Stimulated activated CD4-positive, alpha-beta T cell treated with anti-CD3 and anti-CD28 coated beads, Interleukin-1b, Interleukin-23, amount 100 ng/mL, for 24 hours (primary cell): Measurements from ENCODE around the gene SLC16A8.

Experiments
- DNase-seq, 4 experiments: peaks; one replicate each; pipeline ENCODE4 v3.0.0-alpha.2; 2020; ENCODE audit warnings: low read depth in 4 of 4, low spot score in 1 of 4

SLC16A8 gene

DNA sequence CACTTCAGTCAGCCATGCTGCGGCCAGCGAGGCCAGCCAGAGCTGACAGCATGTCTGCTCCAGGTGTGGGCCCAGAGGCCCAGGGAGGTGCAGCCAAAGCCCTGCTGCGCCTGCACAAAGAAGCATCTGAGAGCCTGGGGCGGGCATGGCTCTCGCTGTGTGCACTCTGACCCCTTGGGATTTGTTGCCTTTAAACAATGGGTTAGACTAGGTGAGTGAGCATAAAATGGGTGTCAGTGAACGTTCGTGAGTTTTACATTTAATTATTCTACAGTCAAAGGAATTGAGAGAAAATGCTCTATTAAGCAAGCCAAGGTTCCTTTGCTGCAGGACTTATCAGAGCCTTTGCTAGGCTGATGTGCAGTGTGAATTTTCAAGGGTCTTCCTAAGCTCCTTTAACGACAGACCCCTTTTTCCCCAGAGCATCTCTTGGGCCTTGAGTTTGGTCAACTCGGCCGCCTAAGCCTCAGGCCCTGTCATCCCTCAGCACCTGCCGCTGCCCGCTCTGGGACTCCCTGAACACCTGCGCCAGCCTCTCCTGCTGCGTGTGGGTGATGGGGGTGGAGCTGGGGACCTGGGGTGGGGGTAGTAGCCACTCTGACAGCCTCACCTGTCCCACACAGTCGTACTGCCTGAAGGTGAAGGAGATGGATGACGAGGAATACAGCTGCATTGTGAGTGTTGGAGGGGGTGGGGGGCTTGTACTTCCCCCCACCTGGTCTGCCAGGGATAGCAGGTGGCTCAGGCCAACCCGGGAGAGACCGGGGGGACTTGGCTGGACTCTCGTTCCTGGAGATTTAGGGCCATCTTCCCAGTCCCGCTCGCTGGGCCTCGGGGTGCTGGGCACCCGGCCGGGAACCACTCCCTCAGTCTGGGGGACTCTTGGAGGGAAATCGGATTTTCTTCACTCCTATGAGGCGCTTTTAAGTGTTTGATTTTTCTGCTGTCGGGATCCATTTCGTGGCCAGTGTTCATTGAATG, 10.5 kb downstream of the SLC16A8 start:
- DNase-seq, result no peak

DNA sequence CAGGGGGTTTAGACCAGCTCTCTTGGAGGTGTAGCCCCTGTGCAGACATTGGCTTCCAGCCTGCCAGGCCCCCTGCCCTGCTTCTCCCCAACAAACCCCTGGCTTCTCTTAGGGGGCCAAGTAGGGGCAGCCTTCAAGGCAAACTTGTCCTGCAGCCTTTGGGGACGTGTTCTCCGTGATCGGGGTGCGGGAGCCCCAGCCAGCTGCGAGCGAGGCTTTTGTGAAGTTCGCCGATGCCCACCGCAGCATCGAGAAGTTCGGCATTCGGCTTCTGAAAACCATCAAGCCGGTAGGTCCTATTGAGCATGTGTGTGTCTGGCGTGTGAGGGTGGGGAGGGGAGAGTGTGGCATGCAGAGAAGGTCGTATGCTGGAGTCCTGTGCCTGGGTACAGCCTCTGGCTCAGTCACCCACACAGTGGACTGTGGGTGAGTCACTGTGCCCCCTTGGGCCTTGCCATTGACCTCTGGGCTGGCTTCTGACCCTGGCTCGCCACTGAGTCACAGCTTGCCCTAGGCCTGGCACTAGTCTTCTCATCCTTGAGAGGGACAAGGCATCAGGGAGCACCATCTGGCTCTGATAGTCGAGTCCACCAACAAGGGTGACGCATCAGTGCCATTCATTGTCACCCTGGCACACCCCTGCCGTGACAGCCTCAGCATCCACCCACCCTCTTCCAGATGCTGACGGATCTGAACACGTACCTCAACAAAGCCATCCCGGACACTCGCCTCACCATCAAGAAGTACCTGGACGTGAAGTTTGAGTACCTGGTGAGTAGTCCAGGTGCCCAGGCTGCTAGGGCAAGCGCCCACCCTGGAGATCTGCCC, 11.4 kb downstream of the SLC16A8 start:
- no peak for DNase-seq

DNA sequence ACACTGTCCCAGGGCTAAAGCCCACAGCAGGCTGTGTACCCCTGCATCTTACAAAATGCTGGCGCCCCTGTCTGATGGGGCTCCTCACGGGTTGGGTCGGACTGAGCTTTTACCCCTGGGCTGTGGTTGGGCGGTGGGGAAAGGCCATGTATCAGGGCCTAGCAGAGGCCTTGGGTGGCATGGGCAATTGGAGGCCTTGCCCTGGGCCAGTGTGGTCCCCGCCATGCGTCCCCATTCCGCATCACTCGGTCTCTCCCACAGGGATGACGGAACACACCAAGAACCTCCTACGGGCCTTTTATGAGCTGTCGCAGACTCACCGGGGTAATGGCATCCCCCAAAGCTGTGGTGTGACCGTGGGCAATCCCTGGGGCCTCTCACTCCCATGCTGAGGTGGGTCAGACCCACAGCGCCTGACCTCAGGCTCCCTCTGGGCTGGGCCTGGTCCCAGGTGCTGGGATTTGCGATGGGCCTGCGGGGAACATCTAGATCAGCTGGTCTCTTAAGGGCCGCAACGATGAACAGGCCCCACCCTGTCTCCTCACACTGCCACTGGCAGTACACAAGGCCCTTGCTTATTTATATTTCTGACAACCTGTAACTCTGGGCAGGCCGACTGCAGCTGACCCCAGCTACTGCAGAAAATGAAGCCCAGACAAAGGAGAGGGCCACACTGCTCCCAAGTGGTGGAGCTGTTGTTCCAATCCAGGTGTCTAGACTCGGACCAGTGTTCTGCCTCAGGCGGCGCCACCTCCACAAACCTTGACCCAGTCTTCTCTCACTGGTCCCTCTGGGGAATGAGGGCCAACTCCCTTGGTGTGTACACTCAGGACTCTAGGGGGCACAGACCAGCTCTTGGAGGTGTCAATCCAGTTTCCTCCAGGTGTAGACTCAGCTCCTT, 12.3 kb downstream of the SLC16A8 start:
- no peak for DNase-seq

DNA sequence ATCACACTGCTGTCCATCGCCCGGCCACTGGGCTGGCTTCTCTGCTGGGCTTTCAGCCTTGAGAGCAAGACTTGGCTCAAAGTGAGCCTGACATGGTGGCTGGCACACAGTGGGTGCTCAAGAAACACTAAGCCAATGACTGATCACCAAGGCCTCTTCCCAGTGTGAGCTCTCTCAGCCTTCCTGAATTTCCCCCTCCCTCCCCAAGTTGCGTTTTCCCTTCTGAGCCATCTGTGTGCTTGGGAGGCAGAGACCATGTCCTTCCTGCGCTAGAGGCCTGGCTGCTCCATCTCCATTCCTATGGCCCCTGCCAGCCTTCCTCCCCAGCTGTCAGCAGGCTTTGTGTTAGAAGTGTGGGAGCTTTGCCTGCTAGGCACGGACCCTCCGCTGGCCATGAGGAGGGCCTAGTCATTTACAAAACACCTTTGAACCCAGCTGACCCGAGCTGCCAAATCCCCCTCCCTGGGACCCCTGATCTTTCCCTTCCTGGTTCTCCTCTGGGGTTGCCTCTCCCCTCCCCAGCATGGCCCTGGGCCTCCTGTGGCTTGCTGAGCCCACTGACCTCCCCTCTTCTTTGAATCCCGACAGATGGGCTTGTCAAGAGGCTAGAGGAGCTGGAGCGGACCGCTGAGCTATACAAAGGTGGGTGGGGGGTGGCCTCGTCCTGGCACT, 13.6 kb downstream of the SLC16A8 start:
- DNase-seq, result no peak

DNA sequence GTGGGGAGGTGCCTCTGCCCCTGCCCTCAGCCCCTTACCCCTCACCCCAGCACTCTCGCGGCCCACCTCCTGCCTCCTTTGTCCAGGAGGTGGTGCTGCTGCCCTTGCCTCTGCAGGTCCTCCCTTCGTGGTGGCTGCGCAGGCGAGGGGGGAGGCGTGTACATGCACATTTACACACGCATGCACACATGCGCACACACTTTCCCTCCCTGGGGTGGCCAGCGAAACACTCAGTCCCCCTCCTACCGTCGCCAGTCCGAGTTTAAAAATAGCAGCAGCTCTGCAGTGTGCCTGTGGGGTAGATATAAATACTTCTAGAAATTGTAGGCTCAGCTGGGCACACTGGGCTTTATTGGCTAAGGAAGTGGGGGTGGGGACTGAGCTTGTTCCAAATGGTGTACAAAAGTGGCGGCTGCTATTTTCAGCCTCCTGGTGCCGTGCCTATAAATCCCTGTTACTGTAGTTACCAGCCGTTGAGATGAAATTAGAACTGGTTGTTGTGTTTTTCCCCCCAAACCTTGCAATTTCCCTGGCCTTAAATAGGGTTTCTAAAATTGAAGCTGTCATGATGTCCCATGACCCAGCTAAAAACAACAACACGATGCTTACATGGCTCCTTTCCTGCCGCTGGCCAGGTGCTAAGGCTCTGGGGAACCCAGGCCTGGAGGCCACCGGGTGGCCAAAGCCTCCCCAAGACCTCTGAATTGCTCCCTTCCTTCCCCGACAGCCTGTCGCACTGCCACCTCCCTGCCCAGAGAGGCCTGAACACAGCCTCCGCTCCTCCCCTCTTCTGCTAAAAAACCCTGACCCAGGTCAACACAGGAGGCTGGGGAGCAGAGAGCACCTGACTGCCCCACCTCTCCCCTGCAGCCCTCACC, 14.4 kb downstream of the SLC16A8 start:
- DNase-seq, result no peak

DNA sequence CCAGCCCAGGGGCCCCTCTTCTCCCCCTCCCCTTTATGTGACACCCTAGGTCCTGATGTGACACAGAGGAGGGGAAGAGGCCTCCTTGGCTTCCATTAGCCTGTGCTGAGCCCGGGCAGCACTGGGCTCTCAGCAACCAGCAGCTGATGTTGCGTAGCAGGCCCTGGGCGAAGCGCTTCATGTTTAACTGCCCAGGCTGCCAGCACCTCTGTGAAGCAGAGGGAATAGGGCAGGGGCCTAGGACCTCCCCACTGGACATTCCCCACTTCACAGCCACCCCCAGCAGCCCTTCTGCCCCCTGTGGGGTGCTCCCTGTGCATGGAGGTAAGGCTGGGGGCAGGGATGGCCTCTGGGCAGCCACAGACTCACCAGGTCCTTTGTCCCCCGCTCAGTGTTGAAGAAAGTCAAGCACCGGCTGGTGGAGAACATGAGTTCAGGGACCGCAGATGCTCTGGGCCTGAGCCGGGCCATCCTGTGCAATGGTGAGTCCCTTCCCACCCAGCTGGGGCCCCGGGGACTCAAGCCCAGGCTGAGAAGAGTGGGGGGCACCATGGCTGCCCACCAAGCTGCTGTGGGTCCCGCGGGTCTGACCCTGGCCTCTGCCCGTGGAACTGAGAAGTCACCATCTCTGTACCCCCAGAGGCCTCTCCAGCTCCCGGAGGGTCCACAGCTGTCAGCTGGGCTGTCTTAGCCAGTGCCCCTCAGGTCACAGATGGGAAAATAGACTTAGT, 15.2 kb downstream of the SLC16A8 start:
- DNase-seq, result no peak

DNA sequence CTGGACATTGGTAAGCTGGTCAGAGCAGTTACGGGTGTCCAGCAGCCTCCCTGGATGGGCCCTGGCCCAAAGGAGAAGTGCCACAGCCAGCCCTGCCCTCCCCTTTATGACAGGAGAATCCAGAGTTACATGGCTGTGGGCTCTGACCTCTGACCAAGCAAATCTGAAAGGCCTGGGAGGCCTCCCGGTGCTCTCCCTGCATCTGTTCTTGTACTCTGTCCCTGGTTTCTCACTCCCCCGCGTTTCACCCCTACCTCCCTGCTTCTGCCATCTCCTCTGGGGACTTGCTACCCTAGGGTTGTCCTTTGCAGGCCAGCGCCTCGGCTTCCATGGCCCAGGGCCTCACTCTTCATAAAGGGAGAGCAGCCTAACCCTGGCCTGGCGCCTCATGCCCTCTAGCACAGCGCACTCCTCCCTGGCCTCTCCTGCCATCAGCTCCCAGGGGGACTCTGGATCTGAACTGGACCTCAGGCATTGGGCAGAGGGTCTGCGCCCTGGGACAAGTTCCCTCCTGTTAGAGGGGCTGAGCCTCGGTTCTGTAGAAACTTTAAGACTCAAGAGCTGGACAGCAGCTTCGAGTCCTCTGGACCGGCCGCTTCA, 16.1 kb downstream of the SLC16A8 start:
- no peak for DNase-seq

DNA sequence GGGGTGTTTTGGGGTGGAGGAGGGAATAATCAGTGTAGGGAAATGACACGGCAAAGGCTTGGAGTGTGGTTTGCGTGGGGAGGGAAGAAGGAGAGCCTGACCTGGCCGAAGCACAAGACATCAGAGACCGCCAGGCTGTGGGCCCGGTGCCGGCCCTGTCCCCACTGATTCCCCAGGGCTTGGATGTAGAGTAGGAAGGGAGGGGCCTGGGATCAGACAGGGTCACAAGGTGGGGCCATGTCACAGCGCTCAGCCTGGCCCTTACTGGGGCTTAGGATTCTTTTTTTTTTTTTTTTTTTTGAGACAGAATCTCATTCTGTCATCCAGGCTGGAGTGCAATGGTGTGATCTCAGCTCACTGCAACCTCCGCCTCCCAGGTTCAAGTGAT, 17.0 kb downstream of the SLC16A8 start:
- no peak for DNase-seq

DNA sequence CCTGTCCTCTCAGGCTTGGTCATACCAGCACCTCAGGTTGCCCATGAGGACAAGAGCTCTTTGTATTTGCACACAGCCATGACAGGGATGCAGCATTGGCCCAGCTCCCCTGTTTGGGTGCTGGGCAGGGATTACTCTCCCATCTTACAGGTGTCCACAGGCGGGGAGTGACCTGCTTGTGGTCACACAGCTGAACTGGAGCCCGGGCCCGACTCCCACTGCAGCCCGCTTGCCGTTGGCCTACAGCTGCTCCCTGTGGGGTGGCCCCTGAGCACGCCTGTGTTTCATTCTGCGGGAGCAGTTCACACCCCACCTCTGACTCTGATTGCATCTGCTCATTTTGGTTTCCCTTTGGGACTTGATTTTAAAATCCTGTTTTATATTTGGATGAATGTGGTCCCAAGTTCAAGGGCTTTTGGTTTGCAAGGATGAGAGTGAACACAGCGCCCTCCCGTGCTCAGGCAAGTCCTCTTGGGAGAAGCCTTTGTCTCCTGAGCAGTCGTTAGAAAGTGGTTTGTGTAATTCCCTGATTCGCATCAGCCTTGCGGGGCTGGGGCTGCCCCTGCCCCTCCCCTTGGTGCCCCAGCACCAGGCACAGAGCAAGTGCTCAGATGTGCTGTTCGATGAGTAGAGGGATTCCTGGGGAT, 17.5 kb downstream of the SLC16A8 start:
- no peak for DNase-seq

DNA sequence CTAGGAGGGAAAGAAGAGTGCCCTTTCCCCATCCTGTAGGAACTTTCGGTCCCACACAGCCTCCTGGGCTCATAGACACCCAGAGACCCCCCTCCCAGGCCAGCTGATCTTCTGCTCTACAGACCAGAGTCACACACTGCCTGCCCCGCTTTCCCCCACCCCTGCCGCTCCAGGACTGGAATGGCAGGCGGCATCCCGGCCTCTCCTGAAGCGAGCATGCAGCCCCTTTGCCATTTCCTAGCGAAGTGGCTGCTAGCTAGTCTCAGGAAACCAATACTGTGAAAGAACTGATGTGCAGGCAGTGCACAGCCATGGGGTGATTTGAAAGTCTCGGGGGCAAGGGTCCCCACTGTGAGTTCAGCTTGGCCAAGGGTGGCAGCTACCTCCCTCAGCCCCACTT, 18.4 kb downstream of the SLC16A8 start:
- DNase-seq, result no peak

DNA sequence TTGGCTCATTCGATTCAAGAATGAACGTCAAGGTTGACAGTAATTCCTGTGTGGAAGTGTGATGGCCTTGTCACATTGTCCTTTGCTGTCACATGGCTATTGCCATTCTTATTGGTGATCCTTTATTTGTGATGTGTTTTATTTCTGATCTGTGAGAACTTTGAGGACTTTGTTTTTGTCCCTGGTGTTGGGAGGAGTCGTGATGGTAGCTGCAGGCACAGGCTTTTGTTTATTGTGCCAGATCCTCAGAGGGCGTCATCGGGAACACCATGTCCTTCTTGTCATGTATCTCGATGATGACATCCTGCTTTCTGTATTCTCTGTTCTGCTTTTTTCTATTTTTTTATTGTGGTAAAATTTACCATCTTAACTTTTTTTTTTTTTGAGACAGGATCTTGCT, 21.2 kb downstream of the SLC16A8 start:
- DNase-seq, result no peak

DNA sequence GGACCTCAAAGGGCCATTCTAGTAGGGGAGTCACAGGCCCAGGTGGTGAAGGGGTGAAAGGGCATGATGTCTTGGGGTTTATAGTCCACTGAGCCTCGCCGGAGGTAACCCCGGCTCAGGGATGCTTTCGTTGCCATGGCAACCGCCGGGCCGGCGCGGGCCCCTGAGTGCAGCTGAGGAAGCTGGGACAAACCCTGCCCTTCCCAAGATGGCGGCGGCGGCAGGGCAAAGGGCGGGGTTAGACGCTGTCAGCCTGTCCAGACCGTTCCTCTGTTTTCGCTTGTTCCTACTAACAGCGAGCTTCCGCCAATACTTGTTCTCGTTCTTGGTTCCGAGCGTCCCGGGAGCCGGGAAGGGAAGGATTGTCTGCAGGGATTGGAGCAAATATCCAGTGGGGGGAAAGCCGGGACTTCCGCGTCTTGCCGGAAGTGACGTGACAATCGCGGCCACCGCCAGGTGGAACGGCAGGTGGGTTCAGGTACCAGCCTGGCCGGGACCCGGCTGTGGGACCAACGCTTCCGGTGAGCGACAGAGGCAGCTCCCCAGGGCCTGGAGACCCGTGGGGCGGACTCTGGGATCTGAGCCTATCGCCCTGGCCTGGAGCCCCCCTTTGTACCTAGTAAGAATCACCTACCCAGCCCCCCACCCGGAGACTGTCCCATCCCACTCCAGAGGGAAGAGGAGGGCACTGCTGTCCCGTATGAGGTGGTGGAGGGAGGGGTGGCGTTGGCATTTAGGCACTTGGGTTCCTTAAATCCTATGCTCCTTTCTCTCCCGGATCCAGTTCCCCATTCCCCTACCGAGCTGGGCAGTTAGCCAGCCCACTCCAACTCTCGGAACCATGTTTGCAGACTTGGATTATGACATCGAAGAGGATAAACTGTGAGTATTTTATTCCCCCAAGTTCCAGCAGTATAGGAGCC, 26.8 kb downstream of the SLC16A8 start, which contains the start of gene PICK1:
Gene PICK1 (plus strand): TSS at position 436 of the 923 bp plus-strand sequence. CDS start 406 bp downstream, at position 842.
- peak; percentile 53 to 78 (median 63) for DNase-seq

DNA sequence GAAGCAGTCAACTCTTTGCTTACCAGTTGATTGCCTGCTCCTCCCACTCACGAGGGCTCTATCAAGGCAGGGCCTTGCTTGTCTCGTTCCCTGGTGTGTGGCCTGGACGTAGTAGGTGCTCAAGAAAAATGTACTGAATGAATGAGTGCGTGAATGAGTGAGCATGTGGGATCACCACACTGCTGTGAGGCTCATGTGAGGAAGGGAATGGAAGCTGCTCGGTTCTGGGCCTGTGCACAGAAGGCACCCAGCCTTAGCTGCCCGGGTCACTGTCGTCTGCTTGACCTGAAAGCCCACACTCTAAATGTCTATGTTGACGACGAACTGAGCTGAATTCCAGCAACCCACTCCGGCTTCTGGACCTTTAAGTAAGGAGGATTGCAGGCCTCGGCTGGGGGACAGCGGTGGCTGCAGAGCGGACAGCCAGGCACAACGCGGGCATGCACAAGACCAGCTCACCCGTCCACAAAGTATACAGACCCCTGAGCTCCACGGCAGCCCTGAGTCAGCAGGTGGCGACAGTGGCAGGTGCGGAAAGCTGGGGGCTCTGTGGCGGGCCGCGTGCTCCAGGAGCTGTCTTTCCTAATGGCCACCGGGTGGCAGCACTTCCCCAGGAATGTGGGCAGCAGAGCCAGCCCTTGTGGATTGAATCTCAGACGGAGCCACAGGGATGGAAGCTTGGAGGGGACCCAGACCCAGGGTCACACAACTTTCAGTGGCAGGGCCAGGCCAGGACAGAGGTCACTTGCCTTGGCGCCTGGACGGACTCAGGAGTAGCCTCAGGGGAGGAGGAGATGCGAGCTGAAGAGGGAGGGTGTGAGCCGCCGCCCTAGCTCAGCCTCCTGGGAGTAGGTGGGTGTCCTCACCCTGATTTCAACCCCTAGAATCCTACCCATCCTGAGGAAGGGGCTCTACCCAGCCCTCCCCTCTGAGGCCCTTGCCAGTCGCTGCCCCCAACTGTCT, 31.8 kb downstream of the SLC16A8 start:
- peak; percentile 33 to 62 (median 60) for DNase-seq

DNA sequence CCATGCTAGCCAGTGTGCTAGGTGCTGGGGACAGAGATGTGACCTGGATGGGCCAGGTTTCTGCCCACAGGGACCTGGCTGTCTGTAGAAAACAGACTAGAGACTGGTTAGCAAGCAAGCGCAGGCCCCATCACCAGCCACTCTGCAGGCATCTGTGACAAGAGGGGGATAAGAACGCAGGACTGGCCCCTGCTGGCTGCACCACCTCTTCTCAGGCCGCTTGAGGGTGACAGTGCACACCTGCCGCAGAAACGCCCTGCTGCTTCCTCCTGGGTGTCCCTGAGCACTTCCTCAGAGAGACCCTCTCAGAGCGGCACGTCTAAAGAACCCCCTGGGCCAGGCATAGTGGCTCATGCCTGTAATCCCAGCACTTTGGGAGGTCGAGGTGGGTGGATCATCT, 32.7 kb downstream of the SLC16A8 start:
- DNase-seq, result no peak

DNA sequence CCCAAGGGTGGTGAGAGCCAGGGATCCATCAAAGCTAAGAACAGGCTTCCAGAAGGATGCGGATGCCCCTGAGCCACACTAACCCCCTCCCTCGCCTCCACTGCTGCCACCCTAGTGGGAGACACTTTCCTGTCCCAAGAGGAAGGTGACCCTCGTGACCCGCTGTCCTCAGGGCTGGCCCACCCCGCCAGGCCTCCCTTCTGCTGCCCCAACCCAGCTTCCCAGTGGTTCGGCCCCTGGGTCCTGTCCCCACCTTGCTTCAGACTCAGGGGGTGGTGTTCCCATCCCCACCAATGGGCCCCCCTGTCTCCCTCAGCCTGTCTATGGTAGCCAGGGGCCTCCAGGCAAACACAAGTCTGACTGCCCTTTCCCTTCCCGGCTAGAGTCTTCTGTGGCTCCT, 33.3 kb downstream of the SLC16A8 start:
- DNase-seq, result no peak
